ENCODE results near the gene ST7L. TPM values are rescaled to one million over a fixed set of nuclear protein-coding genes. Genes with fewer than 3 reads are reported as not detected.

ST7L gene
- total and polyA plus RNA-seq, 2 of the 4 experiments (the other 2 are of a cell fraction), result 7.7 to 14.7 TPM

DNA sequence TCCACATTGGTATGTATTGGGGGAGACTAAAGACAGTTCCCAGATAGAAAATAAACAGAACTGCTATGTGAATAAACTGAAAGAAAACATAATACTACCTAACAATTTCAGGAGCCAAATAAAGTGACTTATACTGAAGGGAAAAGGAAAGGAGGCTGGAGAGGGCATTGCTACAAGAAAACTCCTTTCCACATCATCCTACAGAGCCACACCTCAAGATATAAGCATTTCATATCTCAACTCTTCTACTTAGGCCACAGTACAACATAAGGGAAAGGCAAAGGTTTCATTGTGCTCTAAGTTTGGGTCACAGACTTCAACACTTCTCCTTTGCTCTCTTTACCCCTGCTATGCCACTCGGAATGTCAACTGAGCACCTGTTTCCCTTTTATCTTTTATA is 54.9 kb downstream of the ST7L start:
- in situ Hi-C loops (cut with MboI; ENCODE audit: low sequenced_read_pairs) (no loop called here), dilution Hi-C loops (cut with HindIII; ENCODE audit: low sequenced_read_pairs, unreplicated experiment) (no loop called here), intact Hi-C loops (cut with micrococcal nuclease) (no loop called here)
- H3K79me1 ChIP-seq (ENCODE audit: low read depth in 1 of 2, low read length in 2 of 2), result no peaks in the 10 kb centered on the region
- TF ChIP-seq POLR2A (IDR thresholded peaks at IDR 0.05; ENCODE audit: low read depth, low read length) (no peak), FOS (IDR thresholded peaks at IDR 0.05; ENCODE audit: low read depth, low read length) (no peak), RFX5 (IDR thresholded peaks at IDR 0.05; ENCODE audit: low read depth, low read length) (no peak), SMC3 (IDR thresholded peaks at IDR 0.05; ENCODE audit: low read depth, low read length) (no peak), NFE2L2 (IDR thresholded peaks at IDR 0.05; ENCODE audit: low read depth, low read length) (no peak), CEBPB (IDR thresholded peaks at IDR 0.05; ENCODE audit: low read depth, low read length) (no peak), RAD21 (IDR thresholded peaks at IDR 0.05; ENCODE audit: low read length) (no peak), BHLHE40 (IDR thresholded peaks at IDR 0.05; ENCODE audit: low read depth, low read length) (no peak), MAZ (IDR thresholded peaks at IDR 0.05; ENCODE audit: borderline replicate concordance, low read depth, low read length) (no peak), MXI1 (IDR thresholded peaks at IDR 0.05; ENCODE audit: borderline replicate concordance, low read depth, low read length) (no peak), CHD1 (IDR thresholded peaks at IDR 0.05; ENCODE audit: low read depth, low read length) (no peak), RCOR1 (IDR thresholded peaks at IDR 0.05; ENCODE audit: insufficient replicate concordance, low read length) (no peak), MAFK (IDR thresholded peaks at IDR 0.05; ENCODE audit: low read depth, low read length) (no peak)
- TF ChIP-seq, protein P1, sequence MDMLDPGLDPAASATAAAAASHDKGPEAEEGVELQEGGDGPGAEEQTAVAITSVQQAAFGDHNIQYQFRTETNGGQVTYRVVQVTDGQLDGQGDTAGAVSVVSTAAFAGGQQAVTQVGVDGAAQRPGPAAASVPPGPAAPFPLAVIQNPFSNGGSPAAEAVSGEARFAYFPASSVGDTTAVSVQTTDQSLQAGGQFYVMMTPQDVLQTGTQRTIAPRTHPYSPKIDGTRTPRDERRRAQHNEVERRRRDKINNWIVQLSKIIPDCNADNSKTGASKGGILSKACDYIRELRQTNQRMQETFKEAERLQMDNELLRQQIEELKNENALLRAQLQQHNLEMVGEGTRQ (IDR thresholded peaks at IDR 0.05; ENCODE audit: low read depth, low read length), result no peak
- TF ChIP-seq, protein P2, sequence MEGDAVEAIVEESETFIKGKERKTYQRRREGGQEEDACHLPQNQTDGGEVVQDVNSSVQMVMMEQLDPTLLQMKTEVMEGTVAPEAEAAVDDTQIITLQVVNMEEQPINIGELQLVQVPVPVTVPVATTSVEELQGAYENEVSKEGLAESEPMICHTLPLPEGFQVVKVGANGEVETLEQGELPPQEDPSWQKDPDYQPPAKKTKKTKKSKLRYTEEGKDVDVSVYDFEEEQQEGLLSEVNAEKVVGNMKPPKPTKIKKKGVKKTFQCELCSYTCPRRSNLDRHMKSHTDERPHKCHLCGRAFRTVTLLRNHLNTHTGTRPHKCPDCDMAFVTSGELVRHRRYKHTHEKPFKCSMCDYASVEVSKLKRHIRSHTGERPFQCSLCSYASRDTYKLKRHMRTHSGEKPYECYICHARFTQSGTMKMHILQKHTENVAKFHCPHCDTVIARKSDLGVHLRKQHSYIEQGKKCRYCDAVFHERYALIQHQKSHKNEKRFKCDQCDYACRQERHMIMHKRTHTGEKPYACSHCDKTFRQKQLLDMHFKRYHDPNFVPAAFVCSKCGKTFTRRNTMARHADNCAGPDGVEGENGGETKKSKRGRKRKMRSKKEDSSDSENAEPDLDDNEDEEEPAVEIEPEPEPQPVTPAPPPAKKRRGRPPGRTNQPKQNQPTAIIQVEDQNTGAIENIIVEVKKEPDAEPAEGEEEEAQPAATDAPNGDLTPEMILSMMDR (conservative IDR thresholded peaks at IDR 0.05; ENCODE audit: low read depth, low read length), result no peak
- TF ChIP-seq, protein P3, sequence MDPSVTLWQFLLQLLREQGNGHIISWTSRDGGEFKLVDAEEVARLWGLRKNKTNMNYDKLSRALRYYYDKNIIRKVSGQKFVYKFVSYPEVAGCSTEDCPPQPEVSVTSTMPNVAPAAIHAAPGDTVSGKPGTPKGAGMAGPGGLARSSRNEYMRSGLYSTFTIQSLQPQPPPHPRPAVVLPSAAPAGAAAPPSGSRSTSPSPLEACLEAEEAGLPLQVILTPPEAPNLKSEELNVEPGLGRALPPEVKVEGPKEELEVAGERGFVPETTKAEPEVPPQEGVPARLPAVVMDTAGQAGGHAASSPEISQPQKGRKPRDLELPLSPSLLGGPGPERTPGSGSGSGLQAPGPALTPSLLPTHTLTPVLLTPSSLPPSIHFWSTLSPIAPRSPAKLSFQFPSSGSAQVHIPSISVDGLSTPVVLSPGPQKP (IDR thresholded peaks at IDR 0.05; ENCODE audit: borderline replicate concordance, low read depth, low read length), result no peak
- no peak overlapping the region for H2AK5ac ChIP-seq (ENCODE audit: low read depth, low read length)
- H3K18ac ChIP-seq (ENCODE audit: low read depth, low read length), result no peak overlapping the region
- no peak overlapping the region for H4K8ac ChIP-seq (ENCODE audit: low read depth in 2 of 2, low read length in 2 of 2)
- H3K27me3 ChIP-seq (ENCODE audit: control insufficient read depth, insufficient read depth, low read length), result no peaks in the 10 kb centered on the region
- no peak overlapping the region for H2BK15ac ChIP-seq (ENCODE audit: low read depth, low read length)
- no peak overlapping the region for H3K14ac ChIP-seq (replicated peaks; ENCODE audit: low read depth, low read length)
- H4K91ac ChIP-seq (ENCODE audit: insufficient read depth, low read depth, low read length), result no peak overlapping the region
- H3K23ac ChIP-seq (ENCODE audit: low read depth, low read length), result peak overlapping the region; percentile 17; the same call in 1 of the 2 replicates
- H3K4me3 ChIP-seq (ENCODE audit: insufficient read depth, low read depth, low read length), result no peak overlapping the region
- H3K4me2 ChIP-seq (ENCODE audit: low read depth, low read length), result no peak overlapping the region
- no peak overlapping the region for H2BK20ac ChIP-seq (ENCODE audit: low read depth, low read length)
- no peak overlapping the region for H3K9ac ChIP-seq (ENCODE audit: low read depth, low read length)
- H4K5ac ChIP-seq (ENCODE audit: low read depth, low read length), result no peak overlapping the region
- H3K9me3 ChIP-seq (ENCODE audit: control insufficient read depth, insufficient read depth, low read length), result no peaks in the 10 kb centered on the region
- ChIA-PET POLR2A (ENCODE audit: unreplicated experiment) (no interaction called here), CTCF (no interaction called here)
- H3K4me1 ChIP-seq (ENCODE audit: control insufficient read depth, insufficient read depth, low read length), result 0 out of 2 replicates have a peak, but pooled peaks cover 2% of the 10 kb centered on the region
- whole genome bisulfite sequencing, 2 experiments (ENCODE audit: extremely low coverage in 2 of 2, insufficient read length in 1 of 2), result no CpG with 5 or more reads among the region's 1 CpG
- no peak overlapping the region for H2BK120ac ChIP-seq (ENCODE audit: low read depth, low read length)
- no peak overlapping the region for H2BK5ac ChIP-seq (ENCODE audit: low read depth, low read length, poor library complexity, severe bottlenecking)
- H3K27ac ChIP-seq (ENCODE audit: insufficient read depth, low read length), result no peak overlapping the region
- no peak overlapping the region for H2AK9ac ChIP-seq (replicated peaks; ENCODE audit: low read depth, low read length, poor library complexity)
- H3K56ac ChIP-seq (ENCODE audit: extremely low read depth, insufficient read depth, low read length), result no peak overlapping the region
- DNase-seq (no peak), ATAC-seq (ENCODE audit: low read depth) (no peak; the same call in 1 of the 2 replicates)
- no peaks in the 10 kb centered on the region for H4K20me1 ChIP-seq (ENCODE audit: insufficient read depth, low read length)
- no peak overlapping the region for H3K4ac ChIP-seq (ENCODE audit: low read depth, low read length)
- H2AFZ ChIP-seq (replicated peaks; ENCODE audit: low read length, poor library complexity), result no peak overlapping the region
- no TSS peak for BruUV-seq (replicated peaks)
- peaks cover 5% of the 10 kb centered on the region for H3K36me3 ChIP-seq (ENCODE audit: control insufficient read depth, insufficient read depth, low read length)
- H3K9me1 ChIP-seq (ENCODE audit: insufficient read depth, low read length), result no peaks in the 10 kb centered on the region

Data from IMR-90 (cell line).